Activated CD4-positive, alpha-beta T cell treated with anti-CD3 and anti-CD28 coated beads, Interleukin-2, amount 50 U/mL, for 16 hours (primary cell): Measurements from ENCODE around the gene NXF3.
A peak's percentile ranks its signal among the peaks of the same experiment; 100 is the strongest.
"Not testable (repeated sequence)": the region's sequence is repeated elsewhere in the genome, so short reads cannot be mapped to it uniquely, and the experiment has no call there.

Experiments used
- DNase-seq: peaks from one replicate; pipeline ENCODE4 v3.0.0-alpha.2; 2020

The NXF3 gene

GRCh38 chrX:103092942-103093341 lies at the start of gene NXF3:
Gene NXF3, minus strand, starts transcription at chrX:103093143. Its CDS starts 120 bp downstream, at chrX:103093023.
- no peak for DNase-seq

GRCh38 chrX:103136528-103136927 lies 43.6 kb upstream of the NXF3 start:
- not testable (repeated sequence) for DNase-seq

- no peak for DNase-seq
These were observed 31.3 kb upstream of the NXF3 start for GRCh38 chrX:103124284-103124683.

GRCh38 chrX:103120748-103121147 lies 27.8 kb upstream of the NXF3 start:
- DNase-seq, result no peak

- DNase-seq, result not testable (repeated sequence)
These were observed 24.0 kb upstream of the NXF3 start for GRCh38 chrX:103116970-103117369.

- not testable (repeated sequence) for DNase-seq
These were observed 16.6 kb upstream of the NXF3 start for GRCh38 chrX:103109497-103109896.

- no peak for DNase-seq
These were observed 14.9 kb upstream of the NXF3 start for GRCh38 chrX:103107836-103108235.

GRCh38 chrX:103107227-103107737 lies 14.3 kb upstream of the NXF3 start:
- not testable (repeated sequence) for DNase-seq

GRCh38 chrX:103104370-103104769 lies 11.4 kb upstream of the NXF3 start:
- DNase-seq, result not testable (repeated sequence)

- not testable (repeated sequence) for DNase-seq
These were observed 10.9 kb upstream of the NXF3 start for GRCh38 chrX:103103866-103104265.

GRCh38 chrX:103101299-103102042 lies 8.5 kb upstream of the NXF3 start:
- no peak for DNase-seq

GRCh38 chrX:103100484-103100883 lies 7.5 kb upstream of the NXF3 start:
- no peak for DNase-seq

- DNase-seq, result no peak
These were observed 6.7 kb upstream of the NXF3 start for GRCh38 chrX:103099691-103100090.

- DNase-seq, result no peak
These were observed 5.5 kb upstream of the NXF3 start for GRCh38 chrX:103098488-103098887.

GRCh38 chrX:103081051-103081450 lies 11.9 kb downstream of the NXF3 start:
- DNase-seq, result no peak

GRCh38 chrX:103073467-103073866 lies 19.5 kb downstream of the NXF3 start:
- DNase-seq, result no peak

GRCh38 chrX:103066606-103067005 lies 26.3 kb downstream of the NXF3 start:
- DNase-seq, result no peak

- DNase-seq, result peak; percentile 11
These were observed 29.0 kb downstream of the NXF3 start, which contains the start of gene BEX1 for GRCh38 chrX:103063918-103064434. Gene BEX1, minus strand, starts transcription at chrX:103064171. Its CDS starts 897 bp downstream, at chrX:103063274.

- DNase-seq, result no peak
These were observed 29.6 kb downstream of the NXF3 start for GRCh38 chrX:103063191-103063845.

GRCh38 chrX:103061486-103061885 lies 31.5 kb downstream of the NXF3 start:
- DNase-seq, result no peak

- no peak for DNase-seq
These were observed 36.0 kb downstream of the NXF3 start for GRCh38 chrX:103056902-103057301.

GRCh38 chrX:103052625-103053024 lies 40.3 kb downstream of the NXF3 start:
- DNase-seq, result no peak

GRCh38 chrX:103051260-103051789 lies 41.6 kb downstream of the NXF3 start:
- no peak for DNase-seq

GRCh38 chrX:103033371-103033770 lies 59.6 kb downstream of the NXF3 start:
- not testable (repeated sequence) for DNase-seq
